IMR-90 (cell line): Measurements from ENCODE around the gene UCKL1. TPM values are rescaled to one million over a fixed set of nuclear protein-coding genes. Genes with fewer than 3 reads are reported as not detected.

Source experiments
- ATAC-seq: fragments of 200-7000 bp; cut with Tn5 transposase; 2 replicates; pipeline ENCODE4 v1.9.1; 2020; ENCODE audit warnings: low read depth, mild to moderate bottlenecking, moderate library complexity
- BruUV-seq: library from RNA; stranded (reverse); fragments of 400-500 nt; replicated peaks from 2 replicates; lab custom pipeline; 2021; lab: Mats Ljungman, UMichigan
- CTCF ChIA-PET: fragments of 300-600 bp; formaldehyde crosslinking; extraction: SDS; loops from one replicate; lab custom pipeline; 2021; ENCODE audit warnings: antibody characterized with exemption; lab: Yijun Ruan, JAX
- POLR2A ChIA-PET: fragments of 300-600 bp; sonication (Branson Sonifier 250); formaldehyde crosslinking; loops from one replicate; lab custom pipeline; 2022; ENCODE audit warnings: antibody characterized with exemption; ENCODE audit not compliant: unreplicated experiment; lab: Charles Lee
- DNase-seq: peaks from one replicate; pipeline ENCODE4 v3.0.0; 2013
- H2AFZ ChIP-seq: replicated peaks from 2 replicates; pipeline ENCODE3; 2013; ENCODE audit warnings: low read length, mild to moderate bottlenecking; ENCODE audit not compliant: poor library complexity
- H2AK5ac ChIP-seq: 2 replicates; pipeline ENCODE4 v1.6.1; 2013; ENCODE audit warnings: low read depth, low read length, inconsistent platforms
- H2AK9ac ChIP-seq: replicated peaks from 2 replicates; pipeline ENCODE3; 2013; ENCODE audit warnings: mild to moderate bottlenecking, low read depth, low read length, moderate library complexity; ENCODE audit not compliant: poor library complexity
- H2BK120ac ChIP-seq: 2 replicates; pipeline ENCODE4 v1.6.1; 2013; ENCODE audit warnings: low read depth, low read length, inconsistent platforms
- H2BK15ac ChIP-seq: 3 replicates; pipeline ENCODE4 v1.6.1; 2013; ENCODE audit warnings: low read depth, low read length, inconsistent platforms
- H2BK20ac ChIP-seq: 2 replicates; pipeline ENCODE4 v1.6.1; 2013; ENCODE audit warnings: low read depth, mild to moderate bottlenecking, inconsistent platforms, low read length, moderate library complexity
- H2BK5ac ChIP-seq: 2 replicates; pipeline ENCODE4 v1.6.1; 2013; ENCODE audit warnings: mild to moderate bottlenecking, low read depth, low read length, inconsistent platforms; ENCODE audit not compliant: poor library complexity, severe bottlenecking
- H3K14ac ChIP-seq: replicated peaks from 2 replicates; pipeline ENCODE4 v1.6.1; 2013; ENCODE audit warnings: low read depth, low read length, inconsistent platforms
- H3K18ac ChIP-seq: 2 replicates; pipeline ENCODE4 v1.6.1; 2013; ENCODE audit warnings: low read depth, low read length, control low read depth
- H3K23ac ChIP-seq: 2 replicates; pipeline ENCODE4 v1.6.1; 2013; ENCODE audit warnings: low read depth, low read length, inconsistent platforms
- H3K27ac ChIP-seq: 2 replicates; pipeline ENCODE4 v1.5.1; 2013; ENCODE audit warnings: mild to moderate bottlenecking, control low read depth, low read length; ENCODE audit not compliant: insufficient read depth
- H3K27me3 ChIP-seq: 2 replicates; pipeline ENCODE4 v1.6.1; 2013; ENCODE audit warnings: low read length; ENCODE audit not compliant: control insufficient read depth, insufficient read depth
- H3K36me3 ChIP-seq: 2 replicates; pipeline ENCODE4 v1.6.1; 2013; ENCODE audit warnings: low read length, mixed read lengths; ENCODE audit not compliant: control insufficient read depth, insufficient read depth
- H3K4ac ChIP-seq: 2 replicates; pipeline ENCODE4 v1.6.1; 2013; ENCODE audit warnings: low read depth, low read length, inconsistent platforms
- H3K4me1 ChIP-seq: 2 replicates; pipeline ENCODE4 v1.6.1; 2013; ENCODE audit warnings: low read length, mixed read lengths; ENCODE audit not compliant: control insufficient read depth, insufficient read depth
- H3K4me2 ChIP-seq: 2 replicates; pipeline ENCODE4 v1.6.1; 2013; ENCODE audit warnings: low read depth, mild to moderate bottlenecking, control low read depth, low read length, moderate library complexity
- H3K4me3 ChIP-seq: 2 replicates; pipeline ENCODE4 v1.5.1; 2013; ENCODE audit warnings: low read depth, mild to moderate bottlenecking, control low read depth, low read length, moderate library complexity; ENCODE audit not compliant: insufficient read depth
- H3K56ac ChIP-seq: 2 replicates; pipeline ENCODE4 v1.6.1; 2013; ENCODE audit warnings: low read length, inconsistent platforms; ENCODE audit not compliant: insufficient read depth; ENCODE audit errors: extremely low read depth
- H3K79me1 ChIP-seq, 2 experiments: 2 replicates each; pipeline ENCODE4 v1.6.1; 2013; ENCODE audit warnings: low read length in 2 of 2, inconsistent platforms in 1 of 2, low read depth in 1 of 2
- H3K9ac ChIP-seq: 2 replicates; pipeline ENCODE4 v1.6.1; 2013; ENCODE audit warnings: low read depth, low read length, control low read depth
- H3K9me1 ChIP-seq: 2 replicates; pipeline ENCODE4 v1.6.1; 2013; ENCODE audit warnings: low read length, inconsistent platforms; ENCODE audit not compliant: insufficient read depth
- H3K9me3 ChIP-seq: 2 replicates; pipeline ENCODE4 v1.6.1; 2013; ENCODE audit warnings: low read length; ENCODE audit not compliant: control insufficient read depth, insufficient read depth
- H4K20me1 ChIP-seq: 2 replicates; pipeline ENCODE4 v1.6.1; 2013; ENCODE audit warnings: low read length, inconsistent platforms; ENCODE audit not compliant: insufficient read depth
- H4K5ac ChIP-seq: 2 replicates; pipeline ENCODE4 v1.6.1; 2013; ENCODE audit warnings: mild to moderate bottlenecking, low read depth, low read length, control low read depth
- H4K8ac ChIP-seq, 2 experiments: 2 replicates each; pipeline ENCODE4 v1.6.1; 2013; ENCODE audit warnings: low read depth in 2 of 2, low read length in 2 of 2, control low read depth in 1 of 2, inconsistent platforms in 1 of 2
- H4K91ac ChIP-seq: 2 replicates; pipeline ENCODE4 v1.6.1; 2013; ENCODE audit warnings: low read depth, low read length, inconsistent platforms; ENCODE audit not compliant: insufficient read depth
- BHLHE40 ChIP-seq: fragments of 150-350 bp; IDR thresholded peaks from 2 replicates; pipeline ENCODE4 v1.6.1; 2016; ENCODE audit warnings: mild to moderate bottlenecking, low read depth, low read length
- FOS ChIP-seq: fragments of 150-350 bp; IDR thresholded peaks from 2 replicates; pipeline ENCODE4 v1.6.1; 2016; ENCODE audit warnings: low read depth, low read length
- MAFK ChIP-seq: IDR thresholded peaks from 2 replicates; pipeline ENCODE4 v1.6.1; 2012; ENCODE audit warnings: low read depth, low read length, improper control_type of control experiment
- MXI1 ChIP-seq: IDR thresholded peaks from 2 replicates; pipeline ENCODE4 v1.6.1; 2012; ENCODE audit warnings: low read depth, mild to moderate bottlenecking, low read length, moderate library complexity, borderline replicate concordance
- POLR2A ChIP-seq: IDR thresholded peaks from 2 replicates; pipeline ENCODE4 v1.6.1; 2012; ENCODE audit warnings: mild to moderate bottlenecking, low read depth, low read length
- RAD21 ChIP-seq: IDR thresholded peaks from 2 replicates; pipeline ENCODE4 v1.6.1; 2012; ENCODE audit warnings: low read length, improper control_type of control experiment
- RCOR1 ChIP-seq: IDR thresholded peaks from 2 replicates; pipeline ENCODE4 v1.6.1; 2012; ENCODE audit warnings: mild to moderate bottlenecking, low read length, improper control_type of control experiment; ENCODE audit not compliant: insufficient replicate concordance
- WGBS, 2 experiments: methylation state at CpG; one replicate each; pipeline versions ENCODE4 v1.1.5 to v1.1.7; 2013; ENCODE audit warnings: missing lambda C conversion rate in 2 of 2; ENCODE audit not compliant: insufficient read length in 1 of 2; ENCODE audit errors: extremely low coverage in 2 of 2; 5-methylcytosine and 5-hydroxymethylcytosine counted together
- dilution Hi-C: fragments of 300-500 bp; cut with HindIII; formaldehyde crosslinking; loops from one replicate; pipeline ENCODE4 v1.14.3; 2018; ENCODE audit warnings: low sequenced_read_pairs; ENCODE audit not compliant: unreplicated experiment
- in situ Hi-C: fragments of 300-500 bp; cut with MboI; formaldehyde crosslinking; loops from 3 replicates; pipeline ENCODE4 v1.14.3; 2019; ENCODE audit warnings: low sequenced_read_pairs, inconsistent platforms, mixed read lengths
- intact Hi-C: fragments of 100-400 bp; cut with micrococcal nuclease; formaldehyde crosslinking; loops from 2 replicates; pipeline ENCODE4 v1.10.0; 2022
- polyA plus RNA-seq, 3 experiments: library from polyadenylated mRNA; depleted of rRNA; stranded (reverse); fragments of >200 nt; gene quantifications; 2 replicates each; pipeline ENCODE4 v1.2.3, GENCODE V29; 2012; ENCODE audit warnings: low replicate concordance in 1 of 3
- total RNA-seq: library from RNA; depleted of rRNA; stranded (reverse); fragments of >200 nt; gene quantifications from 2 replicates; pipeline ENCODE4 v1.2.3, GENCODE V29; 2012
- TF ChIP-seq, protein P1 (sequence below): conservative IDR thresholded peaks from 2 replicates; pipeline ENCODE4 v1.5.1; 2012; ENCODE audit warnings: mild to moderate bottlenecking, low read depth, low read length, improper control_type of control experiment

UCKL1 gene
- total and polyA plus RNA-seq, 2 of the 4 experiments (the other 2 are of a cell fraction) = 16.7 to 54.7 TPM

GRCh38 chr20:63979229-63979556 is 23.0 kb upstream of the UCKL1 start:
- peaks cover 17 to 29% of the 10 kb centered on the region in 2 experiments for H3K79me1 ChIP-seq
- no peak for ATAC-seq
- dilution Hi-C loops = no loop called here

More at GRCh38 chr20:63979229-63979556, 23.0 kb upstream of the UCKL1 start:
- TF ChIP-seq FOS (no peak), RAD21 (no peak), MXI1 (no peak), POLR2A (no peak), MAFK (no peak), BHLHE40 (no peak), RCOR1 (no peak)
- TF ChIP-seq, protein P1, sequence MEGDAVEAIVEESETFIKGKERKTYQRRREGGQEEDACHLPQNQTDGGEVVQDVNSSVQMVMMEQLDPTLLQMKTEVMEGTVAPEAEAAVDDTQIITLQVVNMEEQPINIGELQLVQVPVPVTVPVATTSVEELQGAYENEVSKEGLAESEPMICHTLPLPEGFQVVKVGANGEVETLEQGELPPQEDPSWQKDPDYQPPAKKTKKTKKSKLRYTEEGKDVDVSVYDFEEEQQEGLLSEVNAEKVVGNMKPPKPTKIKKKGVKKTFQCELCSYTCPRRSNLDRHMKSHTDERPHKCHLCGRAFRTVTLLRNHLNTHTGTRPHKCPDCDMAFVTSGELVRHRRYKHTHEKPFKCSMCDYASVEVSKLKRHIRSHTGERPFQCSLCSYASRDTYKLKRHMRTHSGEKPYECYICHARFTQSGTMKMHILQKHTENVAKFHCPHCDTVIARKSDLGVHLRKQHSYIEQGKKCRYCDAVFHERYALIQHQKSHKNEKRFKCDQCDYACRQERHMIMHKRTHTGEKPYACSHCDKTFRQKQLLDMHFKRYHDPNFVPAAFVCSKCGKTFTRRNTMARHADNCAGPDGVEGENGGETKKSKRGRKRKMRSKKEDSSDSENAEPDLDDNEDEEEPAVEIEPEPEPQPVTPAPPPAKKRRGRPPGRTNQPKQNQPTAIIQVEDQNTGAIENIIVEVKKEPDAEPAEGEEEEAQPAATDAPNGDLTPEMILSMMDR = no peak
- intact Hi-C loops (no loop called here), in situ Hi-C loops (loop anchor here (10.0 kb wide), 1 partner anchor 444 kb away; the partner anchor contains the start of gene PTK6)
- POLR2A ChIA-PET = no interaction called here
- Histone ChIP-seq H2AK9ac (peak overlapping the region; percentile 84), H2BK120ac (no peak overlapping the region), H3K4me3 (peak overlapping the region; percentile 42), H3K18ac (no peak overlapping the region), H3K9me1 (peaks cover 22% of the 10 kb centered on the region), H3K27ac (no peak overlapping the region; the same call in 1 of the 2 replicates), H4K20me1 (0 out of 2 replicates have a peak, but pooled peaks cover 6% of the 10 kb centered on the region), H3K14ac (no peak overlapping the region), H3K9me3 (no peaks in the 10 kb centered on the region), H4K91ac (no peak overlapping the region), H4K5ac (no peak overlapping the region), H3K4ac (no peak overlapping the region), H4K8ac (peak overlapping the region; percentile 43 to 76; a peak in 3 of 4 replicates), H3K4me2 (peak overlapping the region; percentile 70), H2BK20ac (no peak overlapping the region), H2BK5ac (peak overlapping the region; percentile 4), H3K56ac (no peak overlapping the region), H3K4me1 (peaks cover 36% of the 10 kb centered on the region), H2AFZ (peak overlapping the region; percentile 100), H3K36me3 (peaks cover 3% of the 10 kb centered on the region), H2BK15ac (no peak overlapping the region), H3K27me3 (no peaks in the 10 kb centered on the region), H2AK5ac (no peak overlapping the region), H3K9ac (no peak overlapping the region), H3K23ac (no peak overlapping the region)
- DNase-seq = no peak
- WGBS, 2 experiments = 0% methylated on average over 1 of the region's 47 CpGs; no CpG with 5 or more reads in 1 of the 2 experiments
- CTCF ChIA-PET = no interaction called here
- no TSS peak for BruUV-seq
